ENCODE results near the gene SOHLH2. TPM values are rescaled to one million over a fixed set of nuclear protein-coding genes. Genes with fewer than 3 reads are reported as not detected.

The SOHLH2 gene
- total and polyA plus RNA-seq, 2 of the 4 experiments (the other 2 are of a cell fraction) = 0.17 to 0.18 TPM

DNA sequence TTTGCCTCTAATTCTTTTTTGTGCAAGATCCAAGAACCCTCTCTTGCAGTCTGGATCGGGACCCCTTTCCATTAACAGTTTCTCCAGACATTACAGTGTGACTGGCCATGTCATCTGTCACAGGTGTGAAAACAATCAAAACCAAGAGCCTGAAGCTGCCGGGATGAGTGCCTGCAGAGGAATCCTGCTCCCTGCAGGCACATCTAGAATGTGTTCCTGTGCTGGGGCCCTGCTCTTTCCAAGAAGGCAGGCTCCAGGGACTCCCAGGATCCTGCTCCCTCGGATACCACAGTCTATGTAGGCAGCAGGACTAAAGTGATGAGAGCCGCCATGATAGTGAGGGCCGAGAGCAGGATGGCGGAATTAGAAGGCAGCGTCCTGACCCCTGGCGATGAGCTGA, 44.5 kb upstream of the SOHLH2 start:
- DNase-seq = no peak
- in situ Hi-C loops (cut with MboI; ENCODE audit: low sequenced_read_pairs) = no loop called here

More for the DNA sequence above, 44.5 kb upstream of the SOHLH2 start:
- Histone ChIP-seq H2AK5ac (ENCODE audit: low read depth, low read length) (no peak overlapping the region), H3K9me1 (ENCODE audit: insufficient read depth, low read length) (no peaks in the 10 kb centered on the region), H2BK15ac (ENCODE audit: low read depth, low read length) (no peak overlapping the region), H4K20me1 (ENCODE audit: insufficient read depth, low read length) (no peaks in the 10 kb centered on the region), H3K4me2 (ENCODE audit: low read depth, low read length) (no peak overlapping the region), H3K4me3 (ENCODE audit: insufficient read depth, low read depth, low read length) (no peak overlapping the region), H3K4me1 (ENCODE audit: control insufficient read depth, insufficient read depth, low read length) (no peaks in the 10 kb centered on the region), H3K27ac (ENCODE audit: insufficient read depth, low read length) (no peak overlapping the region), H3K18ac (ENCODE audit: low read depth, low read length) (no peak overlapping the region), H3K23ac (ENCODE audit: low read depth, low read length) (no peak overlapping the region), H4K91ac (ENCODE audit: insufficient read depth, low read depth, low read length) (no peak overlapping the region), H4K8ac (ENCODE audit: low read depth in 2 of 2, low read length in 2 of 2) (no peak overlapping the region), H4K5ac (ENCODE audit: low read depth, low read length) (no peak overlapping the region), H3K9ac (ENCODE audit: low read depth, low read length) (no peak overlapping the region), H2BK20ac (ENCODE audit: low read depth, low read length) (no peak overlapping the region), H3K14ac (replicated peaks; ENCODE audit: low read depth, low read length) (no peak overlapping the region), H3K4ac (ENCODE audit: low read depth, low read length) (no peak overlapping the region), H3K56ac (ENCODE audit: extremely low read depth, insufficient read depth, low read length) (no peak overlapping the region), H2AFZ (replicated peaks; ENCODE audit: low read length, poor library complexity) (no peak overlapping the region), H3K27me3 (ENCODE audit: control insufficient read depth, insufficient read depth, low read length) (no peaks in the 10 kb centered on the region), H3K36me3 (ENCODE audit: control insufficient read depth, insufficient read depth, low read length) (no peaks in the 10 kb centered on the region), H2BK5ac (ENCODE audit: low read depth, low read length, poor library complexity, severe bottlenecking) (no peak overlapping the region), H3K79me1 (ENCODE audit: low read depth in 1 of 2, low read length in 2 of 2) (no peaks in the 10 kb centered on the region), H2AK9ac (replicated peaks; ENCODE audit: low read depth, low read length, poor library complexity) (no peak overlapping the region), H3K9me3 (ENCODE audit: control insufficient read depth, insufficient read depth, low read length) (no peaks in the 10 kb centered on the region), H2BK120ac (ENCODE audit: low read depth, low read length) (no peak overlapping the region)
- ChIA-PET CTCF (no interaction called here), POLR2A (ENCODE audit: unreplicated experiment) (no interaction called here)
- WGBS, 2 experiments (ENCODE audit: extremely low coverage in 2 of 2, insufficient read length in 1 of 2) = 50% methylated on average over 1 of the region's 8 CpGs; no CpG with 5 or more reads in 1 of the 2 experiments
- no peak for TF ChIP-seq CHD1 (IDR thresholded peaks at IDR 0.05; ENCODE audit: low read depth, low read length)
- BruUV-seq (replicated peaks) = no TSS peak
- dilution Hi-C loops (cut with HindIII; ENCODE audit: low sequenced_read_pairs, unreplicated experiment) (no loop called here), intact Hi-C loops (cut with micrococcal nuclease) (no loop called here)
- ATAC-seq (ENCODE audit: low read depth) = no peak
